Heart right ventricle (tissue), 16 donors: ENCODE results near the gene TRNP1. TPM values are rescaled to one million over a fixed set of nuclear protein-coding genes. Genes with fewer than 3 reads are reported as not detected.

Source experiments
- ATAC-seq, 8 donors: fragments of 200-7000 bp; cut with Tn5 transposase; one replicate each; pipeline ENCODE4 v1.9.1; 2020; ENCODE audit warnings: mild to moderate bottlenecking in 8 of 8, moderate library complexity in 8 of 8, moderate number of reproducible peaks in 1 of 8
- DNase-seq, 2 donors: peaks; one replicate each; pipeline ENCODE4 v3.0.0-alpha.2; 2020
- H3K27ac ChIP-seq, 10 donors: fragments of 200-600 bp; sonication (generic) in 2 of 10; one replicate each; pipeline versions ENCODE4 v1.5.0 to v1.8.0; 2020 to 2022; ENCODE audit warnings: mild to moderate bottlenecking in 3 of 10
- H3K27me3 ChIP-seq, 7 donors: fragments of 200-600 bp; one replicate each; pipeline ENCODE4 v1.8.0; 2021 to 2022; ENCODE audit warnings: mild to moderate bottlenecking in 2 of 7
- H3K36me3 ChIP-seq, 9 donors: fragments of 200-600 bp; sonication (generic) in 1 of 9; one replicate each; pipeline versions ENCODE4 v1.5.0 to v1.8.0; 2020 to 2022; ENCODE audit warnings: mild to moderate bottlenecking in 2 of 9
- H3K4me1 ChIP-seq, 9 donors: fragments of 200-600 bp; sonication (generic) in 1 of 9; one replicate each; pipeline versions ENCODE4 v1.5.0 to v1.8.0; 2020 to 2022; ENCODE audit warnings: mild to moderate bottlenecking in 4 of 9
- H3K4me3 ChIP-seq, 10 donors: fragments of 200-600 bp; sonication (generic) in 2 of 10; one replicate each; pipeline versions ENCODE4 v1.5.0 to v1.8.0; 2020 to 2022; ENCODE audit warnings: mild to moderate bottlenecking in 7 of 10, moderate library complexity in 2 of 10
- H3K9me3 ChIP-seq, 11 donors: fragments of 200-600 bp in 10 of 11; sonication (generic) in 2 of 11; one replicate each; pipeline versions ENCODE4 v1.5.0 to v1.8.0; 2013 to 2022; ENCODE audit warnings: mild to moderate bottlenecking in 2 of 11, control low read depth in 1 of 11, moderate library complexity in 1 of 11
- WGBS, 2 donors: extraction: QIAGEN DNeasy Blood & Tissue Kit; methylation state at CpG; one replicate each; pipeline ENCODE4 v1.1.7; 2013; ENCODE audit warnings: inconsistent platforms in 1 of 2; 5-methylcytosine and 5-hydroxymethylcytosine counted together
- intact Hi-C, 10 donors: fragments of 100-400 bp; cut with DNase I; formaldehyde crosslinking; loops; one replicate each; pipeline versions ENCODE4 v1.11.1 to v1.14.2; 2022
- polyA plus RNA-seq, 2 donors: library from polyadenylated mRNA; stranded (reverse); fragments of 200-250 nt; gene quantifications; one replicate each; pipeline ENCODE4 v1.2.3, GENCODE V29; 2013
- total RNA-seq, 10 donors: library from RNA; stranded (reverse); fragmentation: NEBNext Ultra II Directional in 3 of 10; extraction: Animal tissue kit (Norgen Biotek cat#: 25700) in 3 of 10; gene quantifications; one replicate each; pipeline versions ENCODE4 v1.2.1 to v1.2.4, GENCODE V29; 2021 to 2023
- TF ChIP-seq, protein P1 (sequence below), 9 donors: fragments of 200-600 bp; sonication (generic) in 2 of 9; IDR thresholded peaks; one replicate each; pipeline versions ENCODE4 v1.5.0 to v1.8.0; 2021 to 2022; ENCODE audit warnings: antibody characterized with exemption in 9 of 9, mild to moderate bottlenecking in 5 of 9, moderate library complexity in 1 of 9
- donor health status: Arrhythmogenic right ventricular cardiomyopathy.
- donor health status: ischemic (EF 13 %, LVEDD 7.1; RV severe dilation, severe dysfunction).
- donor health status: healthy with polysubstance abuse.
- donor health status: DM: no; HTN: yes; CAD: no.
- donor health status: DM: no; HTN: no; CAD: no.
- donor health status: ischemic (EF 25% LVEDD 6.9; RV normal size, moderate dysfunction).
- donor health status: ischemic (EF 25% LVEDD 5.7; RV mildly dilated, moderate dysfunction).
- donor health status: healthy.
- donor health status: DM: yes; HTN: yes; CAD: no.
- donor health status: Ischemic cardiomyopathy.
- donor health status: ischemic (EF 35%, LVEDD 5.7; RV mildly dilated, moderate dysfunction).
- donor health status: nonischemic (EF 11% LVEDD 7.7; RV severe dilation, severe dysfunction).
- donor health status: DM: yes; HTN: yes; CAD: no.
- donor health status: PGD.
- donor health status: ischemic (EF 29% LVEDD 5.4; RV normal size, mild dysfunction).
- donor health status: nonischemic (EF 23%, LVEDD 6.1; RV moderate dilation, normal function).

TRNP1 gene
- total and polyA plus RNA-seq, 12 donors, result 11.9 to 48.6 (median 22.3) TPM

DNA sequence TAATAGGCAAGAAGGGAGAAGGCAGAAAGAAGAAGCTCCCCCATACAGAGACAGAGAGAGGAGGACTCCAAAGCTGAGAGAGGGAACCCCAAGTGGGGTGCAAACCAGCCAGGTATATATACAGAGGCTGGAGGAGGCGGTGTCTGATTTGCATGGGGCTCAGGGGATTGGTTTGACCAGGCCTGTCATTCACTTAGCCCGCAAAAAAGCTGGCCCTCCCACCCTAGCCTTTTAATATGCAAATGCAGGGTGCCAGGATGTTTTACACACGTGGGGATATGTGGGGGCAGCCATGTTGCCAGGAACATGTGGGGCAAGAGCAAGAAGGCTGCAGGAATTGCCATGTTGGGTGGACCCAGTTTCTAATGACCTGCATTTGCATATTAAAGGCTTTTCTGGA lies 56.1 kb downstream of the TRNP1 start:
- WGBS, 2 donors, result 71% methylated on average over 3 of the region's 3 CpGs
- TF ChIP-seq, protein P1, sequence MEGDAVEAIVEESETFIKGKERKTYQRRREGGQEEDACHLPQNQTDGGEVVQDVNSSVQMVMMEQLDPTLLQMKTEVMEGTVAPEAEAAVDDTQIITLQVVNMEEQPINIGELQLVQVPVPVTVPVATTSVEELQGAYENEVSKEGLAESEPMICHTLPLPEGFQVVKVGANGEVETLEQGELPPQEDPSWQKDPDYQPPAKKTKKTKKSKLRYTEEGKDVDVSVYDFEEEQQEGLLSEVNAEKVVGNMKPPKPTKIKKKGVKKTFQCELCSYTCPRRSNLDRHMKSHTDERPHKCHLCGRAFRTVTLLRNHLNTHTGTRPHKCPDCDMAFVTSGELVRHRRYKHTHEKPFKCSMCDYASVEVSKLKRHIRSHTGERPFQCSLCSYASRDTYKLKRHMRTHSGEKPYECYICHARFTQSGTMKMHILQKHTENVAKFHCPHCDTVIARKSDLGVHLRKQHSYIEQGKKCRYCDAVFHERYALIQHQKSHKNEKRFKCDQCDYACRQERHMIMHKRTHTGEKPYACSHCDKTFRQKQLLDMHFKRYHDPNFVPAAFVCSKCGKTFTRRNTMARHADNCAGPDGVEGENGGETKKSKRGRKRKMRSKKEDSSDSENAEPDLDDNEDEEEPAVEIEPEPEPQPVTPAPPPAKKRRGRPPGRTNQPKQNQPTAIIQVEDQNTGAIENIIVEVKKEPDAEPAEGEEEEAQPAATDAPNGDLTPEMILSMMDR (IDR thresholded peaks at IDR 0.05), result no peak

More for the DNA sequence above, 56.1 kb downstream of the TRNP1 start:
- no peaks in the 10 kb centered on the region for H3K36me3 ChIP-seq
- no peaks in the 10 kb centered on the region for H3K9me3 ChIP-seq
- no peak for ATAC-seq
- no peak for DNase-seq
- H3K27ac ChIP-seq, result no peak overlapping the region
- H3K4me3 ChIP-seq, result no peak overlapping the region
- intact Hi-C loops, result loop anchor here in 7 of 10 donors (5.0 to 10.0 kb wide), 5 partner anchors 52 to 345 kb away; partner anchors contain the start of gene GPR3 (in 2 of the 7)
- H3K27me3 ChIP-seq, result peaks cover 0 to 5% (median 0%) of the 10 kb centered on the region in 7 donors
- peaks cover 0 to 29% (median 18%) of the 10 kb centered on the region in 9 donors for H3K4me1 ChIP-seq

Other genes with a start within 250 kb of the TRNP1 start
- 1 to 10 TPM; 2.7 to 7.5 (median 4.6) TPM for gene PIGV, start 205.7 kb upstream of the TRNP1 start, total RNA-seq
- 1 to 10 TPM; 2.9 to 3.4 TPM for gene PIGV, start 205.7 kb upstream of the TRNP1 start, polyA plus RNA-seq
- gene ZDHHC18, start 167.0 kb upstream of the TRNP1 start, total RNA-seq, result 10 to 100 TPM in 8 of 10 donors, 1 to 10 TPM in 2; 7.4 to 19.1 (median 11.8) TPM
- gene ZDHHC18, start 167.0 kb upstream of the TRNP1 start, polyA plus RNA-seq, result 10 to 100 TPM in 1 of 2 donors, 1 to 10 TPM in 1; 9.9 to 12.8 TPM
- gene SFN, start 130.5 kb upstream of the TRNP1 start, total RNA-seq, result under 1 TPM in 1 of 10 donors, not detected in 9; 0.19 TPM
- gene SFN, start 130.5 kb upstream of the TRNP1 start, polyA plus RNA-seq, result under 1 TPM in 1 of 2 donors, not detected in 1; 0.42 TPM
- gene GPN2, start 103.4 kb upstream of the TRNP1 start, total RNA-seq, result 10 to 100 TPM; 12.4 to 31.3 (median 20.4) TPM
- gene GPN2, start 103.4 kb upstream of the TRNP1 start, polyA plus RNA-seq, result 10 to 100 TPM; 13.7 to 21.1 TPM
- 10 to 100 TPM in 1 of 10 donors, 1 to 10 TPM in 9; 6.5 to 10.0 (median 8.6) TPM for gene GPATCH3, start 93.2 kb upstream of the TRNP1 start, total RNA-seq
- gene GPATCH3, start 93.2 kb upstream of the TRNP1 start, polyA plus RNA-seq, result 10 to 100 TPM in 1 of 2 donors, 1 to 10 TPM in 1; 8.0 to 19.5 TPM
- gene NR0B2, start 79.7 kb upstream of the TRNP1 start, total RNA-seq, result 10 to 100 TPM in 2 of 10 donors, 1 to 10 TPM in 8; 2.7 to 14.7 (median 7.8) TPM
- 1 to 10 TPM; 2.7 to 4.0 TPM for gene NR0B2, start 79.7 kb upstream of the TRNP1 start, polyA plus RNA-seq
- 10 to 100 TPM; 48.9 to 84.0 (median 61.4) TPM for gene NUDC, start 71.9 kb upstream of the TRNP1 start, total RNA-seq
- 10 to 100 TPM; 62.8 to 95.9 TPM for gene NUDC, start 71.9 kb upstream of the TRNP1 start, polyA plus RNA-seq
- under 1 TPM in 4 of 10 donors, not detected in 6; 0.21 to 0.26 (median 0.24) TPM for gene KDF1, start 33.2 kb upstream of the TRNP1 start, total RNA-seq
- under 1 TPM in 1 of 2 donors, not detected in 1; 0.15 TPM for gene KDF1, start 33.2 kb upstream of the TRNP1 start, polyA plus RNA-seq
- gene TENT5B, start 19.2 kb downstream of the TRNP1 start, total RNA-seq, result 10 to 100 TPM; 10.9 to 49.3 (median 23.9) TPM
- 10 to 100 TPM; 17.7 to 64.7 TPM for gene TENT5B, start 19.2 kb downstream of the TRNP1 start, polyA plus RNA-seq
- 10 to 100 TPM in 9 of 10 donors, 1 to 10 TPM in 1; 9.4 to 34.4 (median 22.1) TPM for gene SLC9A1, start 161.4 kb downstream of the TRNP1 start, total RNA-seq
- 10 to 100 TPM; 11.3 TPM for gene SLC9A1, start 161.4 kb downstream of the TRNP1 start, polyA plus RNA-seq
- gene WDTC1, start 240.9 kb downstream of the TRNP1 start, total RNA-seq, result 10 to 100 TPM; 56.1 to 74.3 (median 63.9) TPM
- gene WDTC1, start 240.9 kb downstream of the TRNP1 start, polyA plus RNA-seq, result 10 to 100 TPM; 14.4 to 26.4 TPM